Astrocyte (in vitro differentiated cells and primary cell): ENCODE measurements around the gene CWH43. TPM values are rescaled to one million over a fixed set of nuclear protein-coding genes. Genes with fewer than 3 reads are reported as not detected.
"Not testable (repeated sequence)": the region's sequence is repeated elsewhere in the genome, so short reads cannot be mapped to it uniquely, and the experiment has no call there.

Experiments
- DNase-seq: peaks from one replicate; pipeline ENCODE4 v3.0.0-alpha.2; 2010; ENCODE audit warnings: low read depth
- FAIRE-seq: peaks from 2 replicates; lab custom pipeline; 2011; peaks lifted over from hg19 to GRCh38; lab: Jason Lieb, UNC
- H2AFZ ChIP-seq: 2 replicates; pipeline ENCODE4 v1.6.0; 2012; ENCODE audit warnings: low read depth, low read length, inconsistent platforms
- H3K27ac ChIP-seq: 2 replicates; pipeline ENCODE4 v1.5.1; 2011; ENCODE audit warnings: low read depth, low read length, inconsistent platforms
- H3K27me3 ChIP-seq: 2 replicates; pipeline ENCODE4 v1.6.0; 2011; ENCODE audit warnings: low read length, inconsistent platforms; ENCODE audit not compliant: insufficient read depth
- H3K36me3 ChIP-seq: 2 replicates; pipeline ENCODE4 v1.5.1; 2011; ENCODE audit warnings: low read length, inconsistent platforms; ENCODE audit not compliant: insufficient read depth
- H3K4me1 ChIP-seq: 2 replicates; pipeline ENCODE4 v1.5.1; 2011; ENCODE audit warnings: low read length, inconsistent platforms; ENCODE audit not compliant: insufficient read depth
- H3K4me2 ChIP-seq: 2 replicates; pipeline ENCODE4 v1.6.0; 2012; ENCODE audit warnings: low read length, inconsistent platforms
- H3K4me3 ChIP-seq: 2 replicates; pipeline ENCODE4 v1.5.1; 2011; ENCODE audit warnings: low read depth, mild to moderate bottlenecking, low read length, inconsistent platforms; ENCODE audit not compliant: insufficient read depth
- H3K79me2 ChIP-seq: 2 replicates; pipeline ENCODE4 v1.6.0; 2012; ENCODE audit warnings: mild to moderate bottlenecking, low read length, inconsistent platforms; ENCODE audit not compliant: insufficient read depth
- H3K9ac ChIP-seq: 2 replicates; pipeline ENCODE4 v1.6.0; 2012; ENCODE audit warnings: mild to moderate bottlenecking, low read length, inconsistent platforms
- H3K9me3 ChIP-seq: 2 replicates; pipeline ENCODE4 v1.5.1; 2012; ENCODE audit warnings: low read depth, mild to moderate bottlenecking, low read length, inconsistent platforms; ENCODE audit not compliant: insufficient read depth
- H4K20me1 ChIP-seq: 2 replicates; pipeline ENCODE4 v1.6.0; 2012; ENCODE audit warnings: low read length, inconsistent platforms; ENCODE audit not compliant: insufficient read depth
- H3K27ac Mint-ChIP-seq: one replicate; pipeline ENCODE4 v1.8.0; 2021; ENCODE audit warnings: mild to moderate bottlenecking, mixed read lengths; ENCODE audit not compliant: unreplicated experiment
- H3K27me3 Mint-ChIP-seq: one replicate; pipeline ENCODE4 v1.8.0; 2021; ENCODE audit warnings: low read depth, mixed read lengths; ENCODE audit not compliant: unreplicated experiment
- H3K36me3 Mint-ChIP-seq: one replicate; pipeline ENCODE4 v1.8.0; 2021; ENCODE audit warnings: low read depth, mixed read lengths; ENCODE audit not compliant: unreplicated experiment
- H3K4me1 Mint-ChIP-seq: one replicate; pipeline ENCODE4 v1.8.0; 2021; ENCODE audit warnings: low read depth, mixed read lengths; ENCODE audit not compliant: unreplicated experiment
- H3K4me3 Mint-ChIP-seq: one replicate; pipeline ENCODE4 v1.8.0; 2021; ENCODE audit warnings: mild to moderate bottlenecking, moderate library complexity, mixed read lengths; ENCODE audit not compliant: unreplicated experiment
- H3K9me3 Mint-ChIP-seq: one replicate; pipeline ENCODE4 v1.8.0; 2021; ENCODE audit warnings: mild to moderate bottlenecking, mixed read lengths; ENCODE audit not compliant: unreplicated experiment
- CTCF ChIP-seq: IDR thresholded peaks from 2 replicates; pipeline ENCODE4 v1.5.1; 2011; ENCODE audit warnings: low read depth, mild to moderate bottlenecking, inconsistent platforms, low read length, moderate library complexity; ENCODE audit not compliant: insufficient read depth
- EZH2 ChIP-seq: IDR thresholded peaks from 2 replicates; pipeline ENCODE4 v1.6.1; 2012; ENCODE audit warnings: mild to moderate bottlenecking, low read length, inconsistent platforms; ENCODE audit not compliant: insufficient read depth
- total RNA-seq: library from RNA; stranded (reverse); gene quantifications from 2 replicates; pipeline ENCODE4 v1.2.1, GENCODE V29; 2021

The CWH43 gene
- total RNA-seq, 1 donor from 2014 or later = not detected

GRCh38 chr4:48949086-48949485 is 37.0 kb upstream of the CWH43 start:
- no peaks in the 10 kb centered on the region for H3K79me2 ChIP-seq
- H3K9ac ChIP-seq = no peak overlapping the region
- peaks cover 3% of the 10 kb centered on the region for H3K4me1 ChIP-seq
- H3K27ac ChIP-seq = no peak overlapping the region
- no peaks in the 10 kb centered on the region for H3K27me3 ChIP-seq
- no peaks in the 10 kb centered on the region for H3K27me3 Mint-ChIP-seq
- H3K36me3 ChIP-seq = no peaks in the 10 kb centered on the region
- H3K4me2 ChIP-seq = no peak overlapping the region
- H3K36me3 Mint-ChIP-seq = no peaks in the 10 kb centered on the region
- peaks cover 3% of the 10 kb centered on the region for H3K4me1 Mint-ChIP-seq
- no peak for TF ChIP-seq EZH2
- TF ChIP-seq CTCF = no peak
- H3K9me3 Mint-ChIP-seq = peaks cover 5% of the 10 kb centered on the region
- FAIRE-seq (no peak), DNase-seq (no peak)
- H3K27ac Mint-ChIP-seq = no peak overlapping the region
- no peak overlapping the region for H3K4me3 ChIP-seq
- no peaks in the 10 kb centered on the region for H3K9me3 ChIP-seq
- H4K20me1 ChIP-seq = no peaks in the 10 kb centered on the region
- no peak overlapping the region for H2AFZ ChIP-seq
- H3K4me3 Mint-ChIP-seq = no peak overlapping the region

GRCh38 chr4:48949518-48950219 is 36.4 kb upstream of the CWH43 start:
- H3K27me3 Mint-ChIP-seq = no peaks in the 10 kb centered on the region
- no peaks in the 10 kb centered on the region for H3K27me3 ChIP-seq
- H3K4me3 Mint-ChIP-seq = no peak overlapping the region
- no peak overlapping the region for H3K27ac ChIP-seq
- DNase-seq = no peak
- TF ChIP-seq EZH2 (no peak), CTCF (no peak)
- no peak overlapping the region for H3K9ac ChIP-seq
- no peaks in the 10 kb centered on the region for H3K79me2 ChIP-seq
- H3K9me3 Mint-ChIP-seq = peaks cover 5% of the 10 kb centered on the region
- FAIRE-seq = no peak
- H3K4me1 ChIP-seq = peaks cover 1% of the 10 kb centered on the region
- H3K4me2 ChIP-seq = no peak overlapping the region
- no peak overlapping the region for H3K4me3 ChIP-seq
- H2AFZ ChIP-seq = no peak overlapping the region
- H3K4me1 Mint-ChIP-seq = peaks cover 7% of the 10 kb centered on the region
- H3K27ac Mint-ChIP-seq = no peak overlapping the region
- no peaks in the 10 kb centered on the region for H3K9me3 ChIP-seq
- H3K36me3 ChIP-seq = no peaks in the 10 kb centered on the region
- no peaks in the 10 kb centered on the region for H3K36me3 Mint-ChIP-seq
- H4K20me1 ChIP-seq = no peaks in the 10 kb centered on the region

GRCh38 chr4:48954314-48954713 is 31.8 kb upstream of the CWH43 start:
- Histone ChIP-seq H3K9me3 (no peaks in the 10 kb centered on the region), H3K9ac (peak overlapping the region; percentile 66), H3K4me3 (no peak overlapping the region), H3K4me2 (peak overlapping the region; percentile 61), H3K4me1 (peaks cover 6% of the 10 kb centered on the region), H3K79me2 (no peaks in the 10 kb centered on the region), H3K36me3 (no peaks in the 10 kb centered on the region), H2AFZ (peak overlapping the region; percentile 33), H3K27me3 (no peaks in the 10 kb centered on the region), H3K27ac (peak overlapping the region; percentile 84), H4K20me1 (no peaks in the 10 kb centered on the region)
- peak; percentile 58 for DNase-seq
- no peak for FAIRE-seq
- Mint-ChIP-seq H3K4me3 (no peak overlapping the region), H3K27me3 (no peaks in the 10 kb centered on the region), H3K36me3 (no peaks in the 10 kb centered on the region), H3K27ac (peak overlapping the region; percentile 92), H3K4me1 (peaks cover 9% of the 10 kb centered on the region), H3K9me3 (no peaks in the 10 kb centered on the region)
- TF ChIP-seq EZH2 (no peak), CTCF (no peak)

DNA sequence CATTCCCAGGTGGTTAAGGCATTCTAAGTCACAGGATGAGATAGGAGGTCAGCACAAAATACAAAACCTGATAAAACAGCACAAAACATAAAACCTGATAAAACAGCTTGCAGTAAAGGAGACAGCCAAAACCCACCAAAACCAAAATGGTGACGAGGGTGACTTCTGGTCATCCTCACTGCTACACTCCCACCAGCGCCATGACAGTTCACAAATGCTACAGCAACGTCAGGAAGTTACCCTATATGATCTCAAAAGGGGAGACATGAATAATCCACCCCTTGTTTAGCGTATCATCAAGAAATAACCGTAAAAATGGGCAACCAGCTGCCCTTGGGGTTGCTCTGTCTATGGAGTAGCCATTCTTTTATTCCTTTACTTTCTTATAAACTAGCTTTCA is 28.7 kb upstream of the CWH43 start:
- not testable (repeated sequence) for H3K9me3 Mint-ChIP-seq, H3K36me3 Mint-ChIP-seq, H3K4me1 Mint-ChIP-seq

More for the DNA sequence above, 28.7 kb upstream of the CWH43 start:
- not testable (repeated sequence) for H3K4me3 ChIP-seq, H3K4me3 Mint-ChIP-seq, H3K36me3 ChIP-seq, H3K27ac ChIP-seq, H3K4me2 ChIP-seq, H4K20me1 ChIP-seq, H3K4me1 ChIP-seq, H3K79me2 ChIP-seq, H3K9me3 ChIP-seq, DNase-seq, H3K9ac ChIP-seq, H3K27me3 Mint-ChIP-seq, H2AFZ ChIP-seq, H3K27me3 ChIP-seq, FAIRE-seq
- H3K27ac Mint-ChIP-seq = peak overlapping the region; percentile 21
